ENCODE data around the gene DNAJC6.
"Not testable (repeated sequence)": the region's sequence is repeated elsewhere in the genome, so short reads cannot be mapped to it uniquely, and the experiment has no call there.

DNA sequence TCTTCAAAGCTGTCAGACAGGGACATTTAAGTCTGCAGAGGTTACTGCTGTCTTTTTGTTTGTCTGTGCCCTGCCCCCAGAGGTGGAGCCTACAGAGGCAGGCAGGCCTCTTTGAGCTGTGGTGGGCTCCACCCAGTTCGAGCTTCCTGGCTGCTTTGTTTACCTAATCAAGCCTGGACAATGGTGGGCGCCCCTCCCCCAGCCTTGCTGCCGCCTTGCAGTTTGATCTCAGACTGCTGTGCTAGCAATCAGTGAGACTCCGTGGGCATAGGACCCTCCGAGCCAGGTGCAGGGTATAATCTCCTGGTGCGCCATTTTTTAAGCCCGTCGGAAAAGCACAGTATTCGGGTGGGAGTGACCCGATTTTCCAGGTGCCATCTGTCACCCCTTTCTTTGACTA is 146.3 kb downstream of the DNAJC6 start:
- TF ChIP-seq, protein P1, sequence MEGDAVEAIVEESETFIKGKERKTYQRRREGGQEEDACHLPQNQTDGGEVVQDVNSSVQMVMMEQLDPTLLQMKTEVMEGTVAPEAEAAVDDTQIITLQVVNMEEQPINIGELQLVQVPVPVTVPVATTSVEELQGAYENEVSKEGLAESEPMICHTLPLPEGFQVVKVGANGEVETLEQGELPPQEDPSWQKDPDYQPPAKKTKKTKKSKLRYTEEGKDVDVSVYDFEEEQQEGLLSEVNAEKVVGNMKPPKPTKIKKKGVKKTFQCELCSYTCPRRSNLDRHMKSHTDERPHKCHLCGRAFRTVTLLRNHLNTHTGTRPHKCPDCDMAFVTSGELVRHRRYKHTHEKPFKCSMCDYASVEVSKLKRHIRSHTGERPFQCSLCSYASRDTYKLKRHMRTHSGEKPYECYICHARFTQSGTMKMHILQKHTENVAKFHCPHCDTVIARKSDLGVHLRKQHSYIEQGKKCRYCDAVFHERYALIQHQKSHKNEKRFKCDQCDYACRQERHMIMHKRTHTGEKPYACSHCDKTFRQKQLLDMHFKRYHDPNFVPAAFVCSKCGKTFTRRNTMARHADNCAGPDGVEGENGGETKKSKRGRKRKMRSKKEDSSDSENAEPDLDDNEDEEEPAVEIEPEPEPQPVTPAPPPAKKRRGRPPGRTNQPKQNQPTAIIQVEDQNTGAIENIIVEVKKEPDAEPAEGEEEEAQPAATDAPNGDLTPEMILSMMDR (conservative IDR thresholded peaks at IDR 0.05; ENCODE audit: low read length) = not testable (repeated sequence)
- not testable (repeated sequence) for TF ChIP-seq EZH2phosphoT487 (IDR thresholded peaks at IDR 0.05; ENCODE audit: borderline replicate concordance)
